ENCODE measurements around the gene CREB3L1.

DNA sequence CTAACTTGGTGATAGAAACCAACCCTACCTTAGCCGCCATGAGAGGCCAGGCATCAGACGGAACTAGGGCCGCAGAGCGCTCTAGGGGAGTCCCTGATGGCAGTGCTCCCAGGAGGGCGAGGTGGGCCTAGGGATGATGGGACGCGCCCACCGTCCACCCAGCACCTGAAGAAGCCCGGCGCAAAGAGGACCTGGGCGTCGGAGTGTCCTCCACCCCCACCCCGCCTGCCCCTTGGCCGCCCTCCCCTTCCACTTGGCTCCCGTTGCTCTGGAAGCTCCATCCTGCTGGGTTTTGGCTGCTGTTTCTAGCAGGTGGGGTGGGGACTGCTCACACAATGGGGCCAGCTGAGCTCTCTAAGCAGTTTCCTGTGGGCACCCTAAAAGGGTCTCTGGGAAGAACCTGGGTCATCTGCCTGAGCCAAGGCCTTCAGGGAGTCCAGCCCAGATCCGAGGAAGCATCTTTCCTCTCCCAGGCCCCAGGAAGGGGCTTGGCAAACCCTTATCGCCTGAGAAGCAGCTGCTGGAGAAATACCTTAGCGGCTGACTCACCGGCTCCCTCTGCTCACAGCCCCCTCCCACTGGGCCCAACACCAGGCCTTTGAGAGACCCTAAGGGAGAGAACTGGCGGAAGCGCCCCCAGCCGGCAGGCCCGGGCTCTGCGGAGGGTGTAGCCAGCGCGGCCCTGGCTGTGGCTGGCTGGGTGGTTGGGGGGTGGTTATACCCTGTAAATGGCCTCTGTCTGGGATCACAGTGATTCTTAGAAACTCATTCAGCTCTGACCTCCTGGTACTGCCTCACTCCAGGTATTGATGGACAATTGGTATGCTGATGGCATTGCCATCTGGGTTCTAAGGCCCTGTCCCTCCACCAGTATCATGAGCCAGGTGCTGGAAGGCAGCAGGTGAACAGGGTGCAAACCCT lies 19.3 kb downstream of the CREB3L1 start:
- TF ChIP-seq, protein P1, sequence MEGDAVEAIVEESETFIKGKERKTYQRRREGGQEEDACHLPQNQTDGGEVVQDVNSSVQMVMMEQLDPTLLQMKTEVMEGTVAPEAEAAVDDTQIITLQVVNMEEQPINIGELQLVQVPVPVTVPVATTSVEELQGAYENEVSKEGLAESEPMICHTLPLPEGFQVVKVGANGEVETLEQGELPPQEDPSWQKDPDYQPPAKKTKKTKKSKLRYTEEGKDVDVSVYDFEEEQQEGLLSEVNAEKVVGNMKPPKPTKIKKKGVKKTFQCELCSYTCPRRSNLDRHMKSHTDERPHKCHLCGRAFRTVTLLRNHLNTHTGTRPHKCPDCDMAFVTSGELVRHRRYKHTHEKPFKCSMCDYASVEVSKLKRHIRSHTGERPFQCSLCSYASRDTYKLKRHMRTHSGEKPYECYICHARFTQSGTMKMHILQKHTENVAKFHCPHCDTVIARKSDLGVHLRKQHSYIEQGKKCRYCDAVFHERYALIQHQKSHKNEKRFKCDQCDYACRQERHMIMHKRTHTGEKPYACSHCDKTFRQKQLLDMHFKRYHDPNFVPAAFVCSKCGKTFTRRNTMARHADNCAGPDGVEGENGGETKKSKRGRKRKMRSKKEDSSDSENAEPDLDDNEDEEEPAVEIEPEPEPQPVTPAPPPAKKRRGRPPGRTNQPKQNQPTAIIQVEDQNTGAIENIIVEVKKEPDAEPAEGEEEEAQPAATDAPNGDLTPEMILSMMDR (IDR thresholded peaks at IDR 0.05) = peak in 3 of 4 donors; percentile 13 to 33 (median 20)
- no peak for TF ChIP-seq POLR2A (IDR thresholded peaks at IDR 0.05)

Measured in right lobe of liver (tissue), 4 donors.